Astrocyte (in vitro differentiated cells and primary cell): ENCODE results near the gene ACADSB. TPM values are rescaled to one million over a fixed set of nuclear protein-coding genes. Genes with fewer than 3 reads are reported as not detected.

ENCODE experiments used
- DNase-seq: peaks from one replicate; pipeline ENCODE4 v3.0.0-alpha.2; 2010; ENCODE audit warnings: low read depth
- FAIRE-seq: peaks from 2 replicates; lab custom pipeline; 2011; peaks lifted over from hg19 to GRCh38; lab: Jason Lieb, UNC
- H2AFZ ChIP-seq: 2 replicates; pipeline ENCODE4 v1.6.0; 2012; ENCODE audit warnings: low read depth, low read length, inconsistent platforms
- H3K27ac ChIP-seq: 2 replicates; pipeline ENCODE4 v1.5.1; 2011; ENCODE audit warnings: low read depth, low read length, inconsistent platforms
- H3K27me3 ChIP-seq: 2 replicates; pipeline ENCODE4 v1.6.0; 2011; ENCODE audit warnings: low read length, inconsistent platforms; ENCODE audit not compliant: insufficient read depth
- H3K36me3 ChIP-seq: 2 replicates; pipeline ENCODE4 v1.5.1; 2011; ENCODE audit warnings: low read length, inconsistent platforms; ENCODE audit not compliant: insufficient read depth
- H3K4me1 ChIP-seq: 2 replicates; pipeline ENCODE4 v1.5.1; 2011; ENCODE audit warnings: low read length, inconsistent platforms; ENCODE audit not compliant: insufficient read depth
- H3K4me2 ChIP-seq: 2 replicates; pipeline ENCODE4 v1.6.0; 2012; ENCODE audit warnings: low read length, inconsistent platforms
- H3K4me3 ChIP-seq: 2 replicates; pipeline ENCODE4 v1.5.1; 2011; ENCODE audit warnings: low read depth, mild to moderate bottlenecking, low read length, inconsistent platforms; ENCODE audit not compliant: insufficient read depth
- H3K79me2 ChIP-seq: 2 replicates; pipeline ENCODE4 v1.6.0; 2012; ENCODE audit warnings: mild to moderate bottlenecking, low read length, inconsistent platforms; ENCODE audit not compliant: insufficient read depth
- H3K9ac ChIP-seq: 2 replicates; pipeline ENCODE4 v1.6.0; 2012; ENCODE audit warnings: mild to moderate bottlenecking, low read length, inconsistent platforms
- H3K9me3 ChIP-seq: 2 replicates; pipeline ENCODE4 v1.5.1; 2012; ENCODE audit warnings: low read depth, mild to moderate bottlenecking, low read length, inconsistent platforms; ENCODE audit not compliant: insufficient read depth
- H4K20me1 ChIP-seq: 2 replicates; pipeline ENCODE4 v1.6.0; 2012; ENCODE audit warnings: low read length, inconsistent platforms; ENCODE audit not compliant: insufficient read depth
- H3K27ac Mint-ChIP-seq: one replicate; pipeline ENCODE4 v1.8.0; 2021; ENCODE audit warnings: mild to moderate bottlenecking, mixed read lengths; ENCODE audit not compliant: unreplicated experiment
- H3K27me3 Mint-ChIP-seq: one replicate; pipeline ENCODE4 v1.8.0; 2021; ENCODE audit warnings: low read depth, mixed read lengths; ENCODE audit not compliant: unreplicated experiment
- H3K36me3 Mint-ChIP-seq: one replicate; pipeline ENCODE4 v1.8.0; 2021; ENCODE audit warnings: low read depth, mixed read lengths; ENCODE audit not compliant: unreplicated experiment
- H3K4me1 Mint-ChIP-seq: one replicate; pipeline ENCODE4 v1.8.0; 2021; ENCODE audit warnings: low read depth, mixed read lengths; ENCODE audit not compliant: unreplicated experiment
- H3K4me3 Mint-ChIP-seq: one replicate; pipeline ENCODE4 v1.8.0; 2021; ENCODE audit warnings: mild to moderate bottlenecking, moderate library complexity, mixed read lengths; ENCODE audit not compliant: unreplicated experiment
- H3K9me3 Mint-ChIP-seq: one replicate; pipeline ENCODE4 v1.8.0; 2021; ENCODE audit warnings: mild to moderate bottlenecking, mixed read lengths; ENCODE audit not compliant: unreplicated experiment
- CTCF ChIP-seq: IDR thresholded peaks from 2 replicates; pipeline ENCODE4 v1.5.1; 2011; ENCODE audit warnings: low read depth, mild to moderate bottlenecking, inconsistent platforms, low read length, moderate library complexity; ENCODE audit not compliant: insufficient read depth
- EZH2 ChIP-seq: IDR thresholded peaks from 2 replicates; pipeline ENCODE4 v1.6.1; 2012; ENCODE audit warnings: mild to moderate bottlenecking, low read length, inconsistent platforms; ENCODE audit not compliant: insufficient read depth
- total RNA-seq: library from RNA; stranded (reverse); gene quantifications from 2 replicates; pipeline ENCODE4 v1.2.1, GENCODE V29; 2021

Gene ACADSB
- total RNA-seq, 1 donor from 2014 or later: 10.0 TPM

- no peaks in the 10 kb centered on the region for H3K36me3 ChIP-seq
- Mint-ChIP-seq H3K9me3 (peaks cover 3% of the 10 kb centered on the region), H3K36me3 (peaks cover 2% of the 10 kb centered on the region), H3K27me3 (no peaks in the 10 kb centered on the region), H3K4me1 (no peaks in the 10 kb centered on the region), H3K4me3 (no peak overlapping the region), H3K27ac (no peak overlapping the region)
- TF ChIP-seq EZH2 (no peak), CTCF (no peak)
- H3K27me3 ChIP-seq: no peaks in the 10 kb centered on the region
- H3K27ac ChIP-seq: no peak overlapping the region
- H3K4me3 ChIP-seq: no peak overlapping the region
- H2AFZ ChIP-seq: no peak overlapping the region
- H3K4me1 ChIP-seq: no peaks in the 10 kb centered on the region
- H4K20me1 ChIP-seq: no peaks in the 10 kb centered on the region
- DNase-seq (no peak), FAIRE-seq (no peak)
- no peak overlapping the region for H3K9ac ChIP-seq
- H3K9me3 ChIP-seq: no peaks in the 10 kb centered on the region
- no peaks in the 10 kb centered on the region for H3K79me2 ChIP-seq
- no peak overlapping the region for H3K4me2 ChIP-seq
Observed at GRCh38 chr10:123017421-123018165, 8.8 kb downstream of the ACADSB start.

GRCh38 chr10:123018531-123018930 lies 9.7 kb downstream of the ACADSB start:
- H3K36me3 ChIP-seq: no peaks in the 10 kb centered on the region
- H3K27me3 Mint-ChIP-seq: no peaks in the 10 kb centered on the region
- no peak overlapping the region for H3K4me2 ChIP-seq
- H3K9me3 ChIP-seq: no peaks in the 10 kb centered on the region
- H3K4me1 Mint-ChIP-seq: no peaks in the 10 kb centered on the region
- H3K9me3 Mint-ChIP-seq: peaks cover 3% of the 10 kb centered on the region
- no peak for DNase-seq
- H3K27ac Mint-ChIP-seq: no peak overlapping the region
- no peaks in the 10 kb centered on the region for H4K20me1 ChIP-seq
- FAIRE-seq: no peak
- peaks cover 2% of the 10 kb centered on the region for H3K36me3 Mint-ChIP-seq
- H3K79me2 ChIP-seq: no peaks in the 10 kb centered on the region
- no peaks in the 10 kb centered on the region for H3K27me3 ChIP-seq
- no peak overlapping the region for H3K4me3 Mint-ChIP-seq
- no peak overlapping the region for H3K27ac ChIP-seq
- no peak for TF ChIP-seq EZH2
- no peak for TF ChIP-seq CTCF
- no peak overlapping the region for H3K9ac ChIP-seq
- H2AFZ ChIP-seq: no peak overlapping the region
- no peaks in the 10 kb centered on the region for H3K4me1 ChIP-seq
- no peak overlapping the region for H3K4me3 ChIP-seq

- no peak overlapping the region for H3K27ac Mint-ChIP-seq
- Histone ChIP-seq H3K4me1 (no peaks in the 10 kb centered on the region), H2AFZ (no peak overlapping the region), H3K9me3 (no peaks in the 10 kb centered on the region), H3K36me3 (no peaks in the 10 kb centered on the region), H3K4me2 (no peak overlapping the region), H3K27me3 (no peaks in the 10 kb centered on the region), H4K20me1 (no peaks in the 10 kb centered on the region), H3K9ac (no peak overlapping the region), H3K79me2 (no peaks in the 10 kb centered on the region), H3K4me3 (no peak overlapping the region), H3K27ac (no peak overlapping the region)
- peaks cover 2% of the 10 kb centered on the region for H3K9me3 Mint-ChIP-seq
- no peaks in the 10 kb centered on the region for H3K36me3 Mint-ChIP-seq
- H3K4me1 Mint-ChIP-seq: no peaks in the 10 kb centered on the region
- H3K4me3 Mint-ChIP-seq: no peak overlapping the region
- DNase-seq (no peak), FAIRE-seq (no peak)
- H3K27me3 Mint-ChIP-seq: no peaks in the 10 kb centered on the region
- TF ChIP-seq CTCF: no peak
- TF ChIP-seq EZH2: no peak
Observed at GRCh38 chr10:123019264-123019663, 10.5 kb downstream of the ACADSB start.
